ENCODE measurements around the gene P2RX3. TPM values are rescaled to one million over a fixed set of nuclear protein-coding genes. Genes with fewer than 3 reads are reported as not detected.
"Not testable (repeated sequence)": the region's sequence is repeated elsewhere in the genome, so short reads cannot be mapped to it uniquely, and the experiment has no call there.

P2RX3 gene
- total RNA-seq, 1 donor: not detected

GRCh38 chr11:57358543-57358961, 20.4 kb downstream of the P2RX3 start:
- DNase-seq (ENCODE audit: low read depth): peak; percentile 51
- TF ChIP-seq CTCF (IDR thresholded peaks at IDR 0.05; ENCODE audit: insufficient read depth, low read length): no peak
- no peak overlapping the region for H3K4me3 ChIP-seq (ENCODE audit: low read depth, low read length)

GRCh38 chr11:57358991-57359390, 20.8 kb downstream of the P2RX3 start:
- TF ChIP-seq CTCF (IDR thresholded peaks at IDR 0.05; ENCODE audit: insufficient read depth, low read length): no peak
- no peak overlapping the region for H3K4me3 ChIP-seq (ENCODE audit: low read depth, low read length)
- no peak for DNase-seq (ENCODE audit: low read depth)

DNA sequence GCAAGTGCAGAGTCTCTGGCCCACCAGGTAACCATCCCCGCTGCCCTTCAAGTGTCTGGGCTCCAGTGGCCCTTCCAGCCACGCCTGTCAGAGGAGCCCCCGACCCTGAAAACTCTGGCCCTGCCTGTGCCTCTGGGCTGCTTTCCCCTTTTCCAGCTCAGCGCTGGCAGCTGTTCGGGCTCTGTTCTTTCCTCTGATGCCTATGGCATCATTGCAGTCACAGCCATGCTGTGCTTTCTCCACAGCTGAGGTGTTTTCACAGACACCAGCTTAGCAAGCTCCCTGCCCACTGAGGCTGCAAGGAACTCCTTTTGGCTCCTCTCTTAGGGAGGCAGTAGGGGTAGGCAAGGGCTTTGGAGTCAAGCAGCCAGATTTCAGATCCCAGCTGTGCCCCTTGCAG, 21.2 kb downstream of the P2RX3 start:
- TF ChIP-seq CTCF (IDR thresholded peaks at IDR 0.05; ENCODE audit: insufficient read depth, low read length): no peak
- DNase-seq (ENCODE audit: low read depth): no peak
- H3K4me3 ChIP-seq (ENCODE audit: low read depth, low read length): no peak overlapping the region

GRCh38 chr11:57359896-57360690, 21.9 kb downstream of the P2RX3 start:
- no peak overlapping the region for H3K4me3 ChIP-seq (ENCODE audit: low read depth, low read length)
- TF ChIP-seq CTCF (IDR thresholded peaks at IDR 0.05; ENCODE audit: insufficient read depth, low read length): no peak
- DNase-seq (ENCODE audit: low read depth): no peak

DNA sequence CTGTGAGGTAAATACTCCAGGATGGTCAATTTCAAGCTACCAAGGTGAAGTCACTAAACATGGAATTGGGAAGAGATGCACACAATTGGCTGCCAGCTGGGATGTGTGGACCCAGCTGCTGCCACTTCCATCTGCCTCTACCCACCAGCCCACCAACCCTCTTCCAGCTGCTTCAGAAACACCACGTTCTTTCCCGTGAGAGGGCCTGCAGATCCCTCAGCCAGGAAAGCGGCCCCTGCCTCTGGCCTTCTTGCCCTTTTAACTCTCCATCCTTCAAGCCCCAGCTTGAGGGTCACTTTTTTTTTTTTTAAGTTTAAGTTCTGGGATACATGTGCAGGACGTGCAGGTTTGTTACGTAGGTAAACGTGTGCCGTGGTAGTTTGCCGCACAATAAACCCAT, 22.8 kb downstream of the P2RX3 start:
- TF ChIP-seq CTCF (IDR thresholded peaks at IDR 0.05; ENCODE audit: insufficient read depth, low read length): no peak
- no peak for DNase-seq (ENCODE audit: low read depth)
- H3K4me3 ChIP-seq (ENCODE audit: low read depth, low read length): no peak overlapping the region

DNA sequence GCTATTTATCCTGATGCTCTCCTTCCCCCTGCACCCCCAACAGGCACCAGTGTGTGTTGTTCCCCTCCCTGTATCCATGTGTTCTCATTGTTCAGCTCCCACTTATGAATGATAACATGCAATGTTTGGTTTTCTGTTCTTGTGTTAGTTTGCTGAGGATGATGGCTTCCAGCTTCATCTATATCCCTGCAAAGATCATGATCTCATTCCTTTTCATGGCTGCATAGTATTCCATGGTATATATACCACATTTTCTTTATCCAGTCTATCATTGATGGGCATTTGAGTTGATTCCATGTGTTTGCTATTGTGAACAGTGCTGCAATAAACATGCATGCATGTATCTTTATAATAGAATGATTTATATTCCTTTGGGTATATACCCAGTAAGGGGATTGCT, 23.3 kb downstream of the P2RX3 start:
- not testable (repeated sequence) for H3K4me3 ChIP-seq (ENCODE audit: low read depth, low read length); DNase-seq (ENCODE audit: low read depth)

- no peak for DNase-seq (ENCODE audit: low read depth)
- no peak overlapping the region for H3K4me3 ChIP-seq (ENCODE audit: low read depth, low read length)
- TF ChIP-seq CTCF (IDR thresholded peaks at IDR 0.05; ENCODE audit: insufficient read depth, low read length): no peak
These were observed 23.8 kb downstream of the P2RX3 start for GRCh38 chr11:57361926-57362325.

Measured in fibroblast of the aortic adventitia (primary cell).